WTC11 (cell line): Measurements from ENCODE around the gene SYT8. TPM values are rescaled to one million over a fixed set of nuclear protein-coding genes. Genes with fewer than 3 reads are reported as not detected.

ENCODE experiments used
- ATAC-seq: fragments of 200-7000 bp; cut with Tn5 transposase; 2 replicates; pipeline ENCODE4 v1.10.0; 2021; ENCODE audit warnings: mild to moderate bottlenecking, moderate library complexity
- CTCF ChIA-PET: fragments of 300-600 bp; sonication (Branson Sonifier 250); formaldehyde crosslinking; loops from one replicate; lab custom pipeline; 2021; ENCODE audit warnings: antibody characterized with exemption; lab: Charles Lee
- POLR2A ChIA-PET: fragments of 350-600 bp; sonication (Branson Sonifier 250); formaldehyde crosslinking; loops from one replicate; lab custom pipeline; 2021; ENCODE audit warnings: antibody characterized with exemption; lab: Charles Lee
- DNase-seq: peaks from one replicate; pipeline ENCODE4 v3.0.0; 2021; ENCODE audit warnings: low spot score
- H3K27ac Mint-ChIP-seq: 2 replicates; pipeline ENCODE4 v1.8.0; 2021; ENCODE audit warnings: mixed read lengths
- H3K27me3 Mint-ChIP-seq: 2 replicates; pipeline ENCODE4 v1.8.0; 2021; ENCODE audit warnings: low read depth, mild to moderate bottlenecking, moderate library complexity, mixed read lengths
- H3K36me3 Mint-ChIP-seq: 2 replicates; pipeline ENCODE4 v1.8.0; 2021; ENCODE audit warnings: mixed read lengths
- H3K4me1 Mint-ChIP-seq: 2 replicates; pipeline ENCODE4 v1.8.0; 2022; ENCODE audit warnings: mixed read lengths
- H3K4me3 Mint-ChIP-seq: 2 replicates; pipeline ENCODE4 v1.8.0; 2021; ENCODE audit warnings: mild to moderate bottlenecking, moderate library complexity, mixed read lengths
- H3K9me3 Mint-ChIP-seq: 2 replicates; pipeline ENCODE4 v1.8.0; 2021; ENCODE audit warnings: mixed read lengths
- ATF1 ChIP-seq: sonication (generic); formaldehyde crosslinking; IDR thresholded peaks from 2 replicates; pipeline ENCODE4 v1.8.1; 2023; ENCODE audit warnings: mild to moderate bottlenecking, moderate library complexity, missing genetic modification reagents
- CREM ChIP-seq: sonication (generic); formaldehyde crosslinking; IDR thresholded peaks from 2 replicates; pipeline ENCODE4 v1.8.1; 2022; ENCODE audit warnings: mild to moderate bottlenecking, missing genetic modification reagents, moderate library complexity
- ELF4 ChIP-seq: sonication (generic); formaldehyde crosslinking; IDR thresholded peaks from 2 replicates; pipeline ENCODE4 v1.8.1; 2022; ENCODE audit warnings: low read depth, mild to moderate bottlenecking, moderate library complexity, missing genetic modification reagents
- ETV6 ChIP-seq: sonication (generic); formaldehyde crosslinking; IDR thresholded peaks from 2 replicates; pipeline ENCODE4 v1.8.1; 2022; ENCODE audit warnings: mild to moderate bottlenecking, missing genetic modification reagents
- FOXJ3 ChIP-seq: sonication (generic); formaldehyde crosslinking; IDR thresholded peaks from 2 replicates; pipeline ENCODE4 v1.9.0; 2021; ENCODE audit warnings: missing genetic modification reagents, mild to moderate bottlenecking, borderline replicate concordance
- FOXP1 ChIP-seq: sonication (generic); formaldehyde crosslinking; IDR thresholded peaks from 2 replicates; pipeline ENCODE4 v1.8.0; 2022; ENCODE audit warnings: missing genetic modification reagents, mild to moderate bottlenecking, moderate library complexity, borderline replicate concordance
- GRHL2 ChIP-seq: fragments of 250-450 bp; sonication (Bioruptor Pico); IDR thresholded peaks from 2 replicates; pipeline ENCODE4 v1.8.0; 2022; ENCODE audit warnings: mild to moderate bottlenecking, moderate library complexity; ENCODE audit not compliant: insufficient replicate concordance, severe bottlenecking
- NFATC4 ChIP-seq: fragments of 250-450 bp; sonication (Bioruptor Pico); IDR thresholded peaks from 2 replicates; pipeline ENCODE4 v1.9.0; 2021; ENCODE audit warnings: mild to moderate bottlenecking
- NFE2L1 ChIP-seq: sonication (generic); formaldehyde crosslinking; IDR thresholded peaks from 2 replicates; pipeline ENCODE4 v1.8.1; 2023; ENCODE audit warnings: missing genetic modification reagents
- OVOL2 ChIP-seq: fragments of 250-450 bp; sonication (Bioruptor Pico); IDR thresholded peaks from 2 replicates; pipeline ENCODE4 v1.9.0; 2021; ENCODE audit warnings: mild to moderate bottlenecking, borderline replicate concordance
- RELA ChIP-seq: sonication (generic); formaldehyde crosslinking; IDR thresholded peaks from 2 replicates; pipeline ENCODE4 v1.8.1; 2022; ENCODE audit warnings: missing genetic modification reagents, mild to moderate bottlenecking, borderline replicate concordance
- SMAD3 ChIP-seq: sonication (generic); formaldehyde crosslinking; IDR thresholded peaks from 2 replicates; pipeline ENCODE4 v1.8.0; 2022; ENCODE audit warnings: missing genetic modification reagents, mild to moderate bottlenecking, borderline replicate concordance
- SP1 ChIP-seq: sonication (generic); formaldehyde crosslinking; conservative IDR thresholded peaks from 2 replicates; pipeline ENCODE4 v1.8.1; 2022; ENCODE audit warnings: missing genetic modification reagents
- TP53 ChIP-seq: sonication (generic); formaldehyde crosslinking; IDR thresholded peaks from 2 replicates; pipeline ENCODE4 v1.8.1; 2023; ENCODE audit warnings: mild to moderate bottlenecking, missing genetic modification reagents
- ZNF219 ChIP-seq: sonication (generic); formaldehyde crosslinking; IDR thresholded peaks from 2 replicates; pipeline ENCODE4 v1.8.0; 2023; ENCODE audit warnings: missing genetic modification reagents, mild to moderate bottlenecking, borderline replicate concordance
- ZNF263 ChIP-seq: sonication (generic); formaldehyde crosslinking; IDR thresholded peaks from 2 replicates; pipeline ENCODE4 v1.8.1; 2022; ENCODE audit warnings: low read depth, mild to moderate bottlenecking, moderate library complexity, missing genetic modification reagents
- ZNF317 ChIP-seq: sonication (generic); formaldehyde crosslinking; IDR thresholded peaks from 2 replicates; pipeline ENCODE4 v1.8.1; 2023; ENCODE audit warnings: low read depth, mild to moderate bottlenecking, moderate library complexity, missing genetic modification reagents, borderline replicate concordance
- ZNF671 ChIP-seq: fragments of 250-450 bp; sonication (Bioruptor Pico); IDR thresholded peaks from 2 replicates; pipeline ENCODE4 v1.8.0; 2021; ENCODE audit warnings: mild to moderate bottlenecking
- total RNA-seq: library from RNA; stranded (reverse); gene quantifications from 3 replicates; pipeline ENCODE4 v1.2.3, GENCODE V29; 2021
- TF ChIP-seq, protein P1 (sequence below): sonication (generic); formaldehyde crosslinking; IDR thresholded peaks from 2 replicates; pipeline ENCODE4 v1.8.1; 2022; ENCODE audit warnings: missing genetic modification reagents, borderline replicate concordance
- TF ChIP-seq, protein P2 (sequence below): sonication (generic); formaldehyde crosslinking; IDR thresholded peaks from 2 replicates; pipeline ENCODE4 v1.8.0; 2022; ENCODE audit warnings: mild to moderate bottlenecking, missing genetic modification reagents
- TF ChIP-seq, protein P3 (sequence below): sonication (generic); formaldehyde crosslinking; IDR thresholded peaks from 2 replicates; pipeline ENCODE4 v1.8.1; 2023; ENCODE audit warnings: mild to moderate bottlenecking, missing genetic modification reagents, moderate library complexity
- TF ChIP-seq, protein P4 (sequence below): sonication (generic); formaldehyde crosslinking; conservative IDR thresholded peaks from 2 replicates; pipeline ENCODE4 v1.8.1; 2022; ENCODE audit warnings: mild to moderate bottlenecking, missing genetic modification reagents
- TF ChIP-seq, protein P5 (sequence below): sonication (generic); formaldehyde crosslinking; IDR thresholded peaks from 2 replicates; pipeline ENCODE4 v1.8.1; 2023; ENCODE audit warnings: mild to moderate bottlenecking, missing genetic modification reagents
- TF ChIP-seq, protein P6 (sequence below): fragments of 250-450 bp; sonication (Bioruptor Pico); IDR thresholded peaks from 2 replicates; pipeline ENCODE4 v2.1.2; 2022; ENCODE audit warnings: mild to moderate bottlenecking, moderate library complexity
- TF ChIP-seq, protein P7 (sequence below): fragments of 200-600 bp; IDR thresholded peaks from 2 replicates; pipeline ENCODE4 v1.8.0; 2022; ENCODE audit warnings: antibody characterized with exemption
- TF ChIP-seq, protein P8 (sequence below): sonication (generic); formaldehyde crosslinking; IDR thresholded peaks from 2 replicates; pipeline ENCODE4 v1.8.1; 2022; ENCODE audit warnings: mild to moderate bottlenecking, missing genetic modification reagents, moderate library complexity, borderline replicate concordance

The SYT8 gene
- total RNA-seq, 1 experiment from 2014 or later: 0.37 TPM

DNA sequence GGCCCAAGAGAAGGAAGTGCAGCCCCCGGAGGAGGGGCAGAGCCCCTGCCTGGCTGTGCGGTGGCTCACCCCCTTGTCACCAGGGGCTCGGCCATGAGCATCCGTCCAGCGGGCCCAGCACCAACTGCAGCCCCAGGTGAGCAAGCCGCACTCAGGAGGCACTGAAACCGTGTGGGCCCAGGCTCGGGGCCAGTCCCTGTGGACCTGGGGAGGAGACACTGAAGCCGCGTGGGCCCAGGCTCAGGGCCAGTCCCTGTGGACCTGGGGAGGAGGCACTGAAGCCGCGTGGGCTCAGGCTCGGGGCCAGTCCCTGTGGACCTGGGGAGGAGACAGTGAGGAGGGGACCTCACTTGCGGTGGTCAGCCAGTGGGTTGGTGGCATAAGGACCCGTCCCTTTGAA, 32.0 kb downstream of the SYT8 start:
- H3K27ac Mint-ChIP-seq: no peak overlapping the region
- CTCF ChIA-PET: interaction anchor here (0.8 to 3.0 kb wide), 6 partner anchors 9 to 214 kb away, joined by 3 to 14 read pairs (median 4); no protein-coding TSS in a partner anchor
- POLR2A ChIA-PET: no interaction called here
- H3K27me3 Mint-ChIP-seq: no peaks in the 10 kb centered on the region
- no peak for ATAC-seq
- DNase-seq: no peak
- no peak overlapping the region for H3K4me3 Mint-ChIP-seq
- TF ChIP-seq, protein P1, sequence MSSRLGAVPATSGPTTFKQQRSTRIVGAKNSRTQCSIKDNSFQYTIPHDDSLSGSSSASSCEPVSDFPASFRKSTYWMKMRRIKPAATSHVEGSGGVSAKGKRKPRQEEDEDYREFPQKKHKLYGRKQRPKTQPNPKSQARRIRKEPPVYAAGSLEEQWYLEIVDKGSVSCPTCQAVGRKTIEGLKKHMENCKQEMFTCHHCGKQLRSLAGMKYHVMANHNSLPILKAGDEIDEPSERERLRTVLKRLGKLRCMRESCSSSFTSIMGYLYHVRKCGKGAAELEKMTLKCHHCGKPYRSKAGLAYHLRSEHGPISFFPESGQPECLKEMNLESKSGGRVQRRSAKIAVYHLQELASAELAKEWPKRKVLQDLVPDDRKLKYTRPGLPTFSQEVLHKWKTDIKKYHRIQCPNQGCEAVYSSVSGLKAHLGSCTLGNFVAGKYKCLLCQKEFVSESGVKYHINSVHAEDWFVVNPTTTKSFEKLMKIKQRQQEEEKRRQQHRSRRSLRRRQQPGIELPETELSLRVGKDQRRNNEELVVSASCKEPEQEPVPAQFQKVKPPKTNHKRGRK (CRISPR knock-in tag): no peak
- no peak for TF ChIP-seq ZNF219 (CRISPR knock-in tag)
- no peak for TF ChIP-seq OVOL2
- TF ChIP-seq NFATC4 (CRISPR knock-in tag): no peak
- no peak for TF ChIP-seq SP1 (CRISPR knock-in tag)
- TF ChIP-seq RELA (CRISPR knock-in tag): no peak
- no peak for TF ChIP-seq ZNF317 (CRISPR knock-in tag)
- TF ChIP-seq, protein P2, sequence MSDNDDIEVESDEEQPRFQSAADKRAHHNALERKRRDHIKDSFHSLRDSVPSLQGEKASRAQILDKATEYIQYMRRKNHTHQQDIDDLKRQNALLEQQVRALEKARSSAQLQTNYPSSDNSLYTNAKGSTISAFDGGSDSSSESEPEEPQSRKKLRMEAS: no peak
- TF ChIP-seq SMAD3: no peak
- TF ChIP-seq ATF1 (CRISPR knock-in tag): no peak
- no peak for TF ChIP-seq CREM
- no peaks in the 10 kb centered on the region for H3K9me3 Mint-ChIP-seq
- no peaks in the 10 kb centered on the region for H3K36me3 Mint-ChIP-seq
- H3K4me1 Mint-ChIP-seq: no peaks in the 10 kb centered on the region; the same call in none of the 2 replicates

DNA sequence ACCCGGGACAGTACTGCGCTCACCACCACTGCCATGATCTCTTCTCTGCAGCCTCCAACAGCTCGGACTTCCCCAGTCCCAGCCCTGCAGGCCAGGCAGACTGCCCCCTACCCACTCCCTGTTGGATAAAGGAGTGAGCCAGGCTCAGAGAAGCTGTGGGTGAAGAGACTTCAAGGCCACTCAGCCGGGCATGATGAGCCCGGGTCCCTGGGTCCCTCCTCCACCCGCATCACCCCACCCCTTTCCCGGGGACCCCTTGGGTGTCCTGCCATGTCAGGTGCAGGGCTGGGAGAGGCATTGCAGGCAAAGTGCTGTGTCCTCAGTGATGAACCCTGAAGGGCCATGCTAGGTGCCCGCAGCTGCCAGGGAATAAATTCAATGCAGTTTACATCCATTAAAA, 32.6 kb downstream of the SYT8 start:
- H3K27ac Mint-ChIP-seq: no peak overlapping the region
- ChIA-PET CTCF (interaction anchor here (0.8 to 3.0 kb wide), 6 partner anchors 8 to 215 kb away, joined by 3 to 14 read pairs (median 4); no protein-coding TSS in a partner anchor), POLR2A (interaction anchor here (0.5 kb wide), 1 partner anchor 17 kb away, joined by 9 read pairs; no protein-coding TSS in a partner anchor)

More for the DNA sequence above, 32.6 kb downstream of the SYT8 start:
- no peaks in the 10 kb centered on the region for H3K36me3 Mint-ChIP-seq
- no peak for TF ChIP-seq FOXJ3 (CRISPR knock-in tag)
- no peak for TF ChIP-seq NFE2L1
- no peak for TF ChIP-seq ZNF263 (CRISPR knock-in tag)
- no peak for TF ChIP-seq ZNF671 (CRISPR knock-in tag)
- TF ChIP-seq, protein P3, sequence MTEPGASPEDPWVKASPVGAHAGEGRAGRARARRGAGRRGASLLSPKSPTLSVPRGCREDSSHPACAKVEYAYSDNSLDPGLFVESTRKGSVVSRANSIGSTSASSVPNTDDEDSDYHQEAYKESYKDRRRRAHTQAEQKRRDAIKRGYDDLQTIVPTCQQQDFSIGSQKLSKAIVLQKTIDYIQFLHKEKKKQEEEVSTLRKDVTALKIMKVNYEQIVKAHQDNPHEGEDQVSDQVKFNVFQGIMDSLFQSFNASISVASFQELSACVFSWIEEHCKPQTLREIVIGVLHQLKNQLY: no peak
- TF ChIP-seq, protein P4, sequence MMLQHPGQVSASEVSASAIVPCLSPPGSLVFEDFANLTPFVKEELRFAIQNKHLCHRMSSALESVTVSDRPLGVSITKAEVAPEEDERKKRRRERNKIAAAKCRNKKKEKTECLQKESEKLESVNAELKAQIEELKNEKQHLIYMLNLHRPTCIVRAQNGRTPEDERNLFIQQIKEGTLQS (CRISPR knock-in tag): no peak
- TF ChIP-seq TP53 (CRISPR knock-in tag): no peak
- TF ChIP-seq FOXP1 (CRISPR knock-in tag): no peak
- no peak for TF ChIP-seq ZNF317 (CRISPR knock-in tag)
- no peak for TF ChIP-seq NFATC4 (CRISPR knock-in tag)
- TF ChIP-seq, protein P5, sequence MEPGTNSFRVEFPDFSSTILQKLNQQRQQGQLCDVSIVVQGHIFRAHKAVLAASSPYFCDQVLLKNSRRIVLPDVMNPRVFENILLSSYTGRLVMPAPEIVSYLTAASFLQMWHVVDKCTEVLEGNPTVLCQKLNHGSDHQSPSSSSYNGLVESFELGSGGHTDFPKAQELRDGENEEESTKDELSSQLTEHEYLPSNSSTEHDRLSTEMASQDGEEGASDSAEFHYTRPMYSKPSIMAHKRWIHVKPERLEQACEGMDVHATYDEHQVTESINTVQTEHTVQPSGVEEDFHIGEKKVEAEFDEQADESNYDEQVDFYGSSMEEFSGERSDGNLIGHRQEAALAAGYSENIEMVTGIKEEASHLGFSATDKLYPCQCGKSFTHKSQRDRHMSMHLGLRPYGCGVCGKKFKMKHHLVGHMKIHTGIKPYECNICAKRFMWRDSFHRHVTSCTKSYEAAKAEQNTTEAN (CRISPR knock-in tag): no peak
- TF ChIP-seq ELF4 (CRISPR knock-in tag): no peak
- TF ChIP-seq, protein P6, sequence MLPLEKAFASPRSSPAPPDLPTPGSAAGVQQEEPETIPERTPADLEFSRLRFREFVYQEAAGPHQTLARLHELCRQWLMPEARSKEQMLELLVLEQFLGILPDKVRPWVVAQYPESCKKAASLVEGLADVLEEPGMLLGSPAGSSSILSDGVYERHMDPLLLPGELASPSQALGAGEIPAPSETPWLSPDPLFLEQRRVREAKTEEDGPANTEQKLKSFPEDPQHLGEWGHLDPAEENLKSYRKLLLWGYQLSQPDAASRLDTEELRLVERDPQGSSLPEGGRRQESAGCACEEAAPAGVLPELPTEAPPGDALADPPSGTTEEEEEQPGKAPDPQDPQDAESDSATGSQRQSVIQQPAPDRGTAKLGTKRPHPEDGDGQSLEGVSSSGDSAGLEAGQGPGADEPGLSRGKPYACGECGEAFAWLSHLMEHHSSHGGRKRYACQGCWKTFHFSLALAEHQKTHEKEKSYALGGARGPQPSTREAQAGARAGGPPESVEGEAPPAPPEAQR (CRISPR knock-in tag): no peak
- TF ChIP-seq, protein P7, sequence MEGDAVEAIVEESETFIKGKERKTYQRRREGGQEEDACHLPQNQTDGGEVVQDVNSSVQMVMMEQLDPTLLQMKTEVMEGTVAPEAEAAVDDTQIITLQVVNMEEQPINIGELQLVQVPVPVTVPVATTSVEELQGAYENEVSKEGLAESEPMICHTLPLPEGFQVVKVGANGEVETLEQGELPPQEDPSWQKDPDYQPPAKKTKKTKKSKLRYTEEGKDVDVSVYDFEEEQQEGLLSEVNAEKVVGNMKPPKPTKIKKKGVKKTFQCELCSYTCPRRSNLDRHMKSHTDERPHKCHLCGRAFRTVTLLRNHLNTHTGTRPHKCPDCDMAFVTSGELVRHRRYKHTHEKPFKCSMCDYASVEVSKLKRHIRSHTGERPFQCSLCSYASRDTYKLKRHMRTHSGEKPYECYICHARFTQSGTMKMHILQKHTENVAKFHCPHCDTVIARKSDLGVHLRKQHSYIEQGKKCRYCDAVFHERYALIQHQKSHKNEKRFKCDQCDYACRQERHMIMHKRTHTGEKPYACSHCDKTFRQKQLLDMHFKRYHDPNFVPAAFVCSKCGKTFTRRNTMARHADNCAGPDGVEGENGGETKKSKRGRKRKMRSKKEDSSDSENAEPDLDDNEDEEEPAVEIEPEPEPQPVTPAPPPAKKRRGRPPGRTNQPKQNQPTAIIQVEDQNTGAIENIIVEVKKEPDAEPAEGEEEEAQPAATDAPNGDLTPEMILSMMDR: no peak
- TF ChIP-seq GRHL2 (CRISPR knock-in tag): no peak
- no peak for TF ChIP-seq ETV6 (CRISPR knock-in tag)
- TF ChIP-seq, protein P8, sequence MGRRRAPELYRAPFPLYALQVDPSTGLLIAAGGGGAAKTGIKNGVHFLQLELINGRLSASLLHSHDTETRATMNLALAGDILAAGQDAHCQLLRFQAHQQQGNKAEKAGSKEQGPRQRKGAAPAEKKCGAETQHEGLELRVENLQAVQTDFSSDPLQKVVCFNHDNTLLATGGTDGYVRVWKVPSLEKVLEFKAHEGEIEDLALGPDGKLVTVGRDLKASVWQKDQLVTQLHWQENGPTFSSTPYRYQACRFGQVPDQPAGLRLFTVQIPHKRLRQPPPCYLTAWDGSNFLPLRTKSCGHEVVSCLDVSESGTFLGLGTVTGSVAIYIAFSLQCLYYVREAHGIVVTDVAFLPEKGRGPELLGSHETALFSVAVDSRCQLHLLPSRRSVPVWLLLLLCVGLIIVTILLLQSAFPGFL: no peak
- TF ChIP-seq, all 79 proteins: peak for 0
- ATAC-seq: no peak
- Mint-ChIP-seq H3K27me3 (no peaks in the 10 kb centered on the region), H3K4me1 (no peaks in the 10 kb centered on the region; the same call in none of the 2 replicates), H3K9me3 (no peaks in the 10 kb centered on the region), H3K4me3 (no peak overlapping the region)
- DNase-seq: no peak
